Transverse colon (tissue), 4 donors: Measurements from ENCODE around the gene APCDD1L. TPM values are rescaled to one million over a fixed set of nuclear protein-coding genes. Genes with fewer than 3 reads are reported as not detected.

Experiments used
- DNase-seq: peaks from one replicate; pipeline ENCODE4 v3.0.0-alpha.2; 2019
- H3K27ac ChIP-seq, 4 donors: fragments of 200-600 bp; sonication (generic); 2 replicates each; pipeline ENCODE4 v1.5.1; 2016 to 2018; ENCODE audit warnings: inconsistent platforms in 4 of 4
- H3K27me3 ChIP-seq: fragments of 200-600 bp; sonication (generic); 2 replicates; pipeline ENCODE4 v1.5.1; 2017; ENCODE audit warnings: inconsistent platforms
- H3K36me3 ChIP-seq, 4 donors: fragments of 200-600 bp; sonication (generic); 2 replicates each; pipeline ENCODE4 v1.5.1; 2017 to 2019; ENCODE audit warnings: inconsistent platforms in 4 of 4
- H3K4me1 ChIP-seq, 4 donors: fragments of 200-600 bp; sonication (generic); 2 replicates each; pipeline ENCODE4 v1.5.1; 2017 to 2020; ENCODE audit warnings: inconsistent platforms in 4 of 4
- H3K4me3 ChIP-seq, 4 donors: fragments of 200-600 bp; sonication (generic); 1 replicate in 1 of 4; 2 replicates in 3 of 4; pipeline versions ENCODE4 v1.5.1 to v1.6.1; 2017 to 2019; ENCODE audit warnings: inconsistent platforms in 4 of 4
- H3K9me3 ChIP-seq, 2 donors: fragments of 200-600 bp; sonication (generic); 2 replicates each; pipeline ENCODE4 v1.5.1; 2017 to 2019; ENCODE audit warnings: inconsistent platforms in 2 of 2
- CTCF ChIP-seq, 5 experiments: fragments of 200-600 bp in 3 of 5; fragments of 450-650 bp in 2 of 5; sonication (generic) in 3 of 5; IDR thresholded peaks; 1 replicate in 2 of 5; 2 replicates in 3 of 5; pipeline ENCODE4 v1.5.1; 2016 to 2017; ENCODE audit warnings: antibody characterized with exemption in 5 of 5, inconsistent platforms in 3 of 5, mild to moderate bottlenecking in 2 of 5, moderate library complexity in 1 of 5
- EP300 ChIP-seq: sonication (generic); formaldehyde crosslinking; IDR thresholded peaks from one replicate; pipeline ENCODE4 v1.6.1; 2017; ENCODE audit warnings: antibody characterized with exemption, low read depth
- POLR2A ChIP-seq: fragments of 450-650 bp; IDR thresholded peaks from one replicate; pipeline ENCODE4 v1.6.1; 2016; ENCODE audit warnings: antibody characterized with exemption, mild to moderate bottlenecking, moderate library complexity
- POLR2AphosphoS5 ChIP-seq, 3 donors: sonication (generic); formaldehyde crosslinking; IDR thresholded peaks; one replicate each; pipeline ENCODE4 v1.6.1; 2016; ENCODE audit warnings: antibody characterized with exemption in 3 of 3
- WGBS, 2 donors: methylation state at CpG; one replicate each; pipeline ENCODE4 v1.1.5; 2018; ENCODE audit warnings: low coverage in 1 of 2; 5-methylcytosine and 5-hydroxymethylcytosine counted together
- in situ Hi-C, 4 donors: fragments of 200-750 bp; cut with MboI; loops; one replicate each; pipeline versions ENCODE4 v1.15.0 to v1.15.1; 2017; ENCODE audit warnings: low sequenced_read_pairs in 3 of 4, low pct_ligation_motif_present in 1 of 4, low pct_unique_long_range_greater_than_20kb in 1 of 4
- intact Hi-C: fragments of 100-400 bp; cut with DNase I; formaldehyde crosslinking; loops from one replicate; pipeline ENCODE4 v1.15.1; 2023; ENCODE audit warnings: low total_unique reads
- total RNA-seq, 4 donors: library from RNA; depleted of rRNA; stranded (reverse); fragments of >200 nt; gene quantifications; one replicate each; pipeline ENCODE4 v1.1.0, GENCODE V29; 2016

The APCDD1L gene
- total RNA-seq, 4 donors from 2014 or later, result 0.16 TPM; not detected in 3

GRCh38 chr20:58458342-58459057 lies 56.7 kb downstream of the APCDD1L start:
- H3K27me3 ChIP-seq, result no peaks in the 10 kb centered on the region
- H3K27ac ChIP-seq, result no peak overlapping the region
- in situ Hi-C loops (no loop called here), intact Hi-C loops (no loop called here)
- DNase-seq, result no peak
- 77% methylated on average over 15 to 16 of the region's 16 CpGs for WGBS, 2 donors
- no peaks in the 10 kb centered on the region for H3K36me3 ChIP-seq
- no peaks in the 10 kb centered on the region for H3K4me1 ChIP-seq
- TF ChIP-seq POLR2AphosphoS5 (IDR thresholded peaks at IDR 0.05), result no peak
- no peak for TF ChIP-seq POLR2A
- no peak for TF ChIP-seq EP300
- no peak for TF ChIP-seq CTCF (IDR thresholded peaks at IDR 0.05)
- H3K4me3 ChIP-seq, result no peak overlapping the region
- H3K9me3 ChIP-seq, result no peaks in the 10 kb centered on the region

GRCh38 chr20:58457083-58457695 lies 58.0 kb downstream of the APCDD1L start:
- no peaks in the 10 kb centered on the region for H3K9me3 ChIP-seq
- no peak for DNase-seq
- WGBS, 2 donors, result 95 to 97% methylated on average over 4 to 13 of the region's 14 CpGs
- no peaks in the 10 kb centered on the region for H3K27me3 ChIP-seq
- H3K27ac ChIP-seq, result no peak overlapping the region
- H3K36me3 ChIP-seq, result no peaks in the 10 kb centered on the region
- in situ Hi-C loops, result no loop called here
- H3K4me1 ChIP-seq, result no peaks in the 10 kb centered on the region
- TF ChIP-seq EP300, result no peak
- no peak overlapping the region for H3K4me3 ChIP-seq
- intact Hi-C loops, result no loop called here

- TF ChIP-seq EP300 (no peak), CTCF (IDR thresholded peaks at IDR 0.05) (no peak), POLR2A (no peak), POLR2AphosphoS5 (IDR thresholded peaks at IDR 0.05) (no peak)
- intact Hi-C loops (no loop called here), in situ Hi-C loops (no loop called here)
- H3K4me1 ChIP-seq, result peaks cover 0 to 13% (median under 1%) of the 10 kb centered on the region in 4 donors
- no peaks in the 10 kb centered on the region for H3K27me3 ChIP-seq
- no peaks in the 10 kb centered on the region for H3K9me3 ChIP-seq
- H3K27ac ChIP-seq, result no peak overlapping the region
- no peak overlapping the region for H3K4me3 ChIP-seq
- H3K36me3 ChIP-seq, result no peaks in the 10 kb centered on the region
- no peak for DNase-seq
These were observed 60.7 kb downstream of the APCDD1L start for GRCh38 chr20:58454460-58454859.

GRCh38 chr20:58453391-58453790 lies 61.8 kb downstream of the APCDD1L start:
- no peak overlapping the region for H3K4me3 ChIP-seq
- H3K27me3 ChIP-seq, result no peaks in the 10 kb centered on the region
- TF ChIP-seq POLR2A, result no peak
- TF ChIP-seq CTCF (IDR thresholded peaks at IDR 0.05), result no peak
- no peak for TF ChIP-seq EP300
- TF ChIP-seq POLR2AphosphoS5 (IDR thresholded peaks at IDR 0.05), result no peak
- H3K36me3 ChIP-seq, result no peaks in the 10 kb centered on the region
- no peaks in the 10 kb centered on the region for H3K9me3 ChIP-seq
- DNase-seq, result no peak
- intact Hi-C loops, result no loop called here
- in situ Hi-C loops, result no loop called here
- peaks cover 0 to 17% (median 2%) of the 10 kb centered on the region in 4 donors for H3K4me1 ChIP-seq
- WGBS, 2 donors, result 79 to 82% methylated on average over 5 of the region's 5 CpGs
- H3K27ac ChIP-seq, result no peak overlapping the region
